ENCODE results near the gene FAM13A. TPM values are rescaled to one million over a fixed set of nuclear protein-coding genes. Genes with fewer than 3 reads are reported as not detected.
A peak's percentile ranks its signal among the peaks of the same experiment; 100 is the strongest.

Gene FAM13A
- polyA plus RNA-seq, 1 of the 3 experiments (the other 2 are of a cell fraction), result 0.67 TPM

DNA sequence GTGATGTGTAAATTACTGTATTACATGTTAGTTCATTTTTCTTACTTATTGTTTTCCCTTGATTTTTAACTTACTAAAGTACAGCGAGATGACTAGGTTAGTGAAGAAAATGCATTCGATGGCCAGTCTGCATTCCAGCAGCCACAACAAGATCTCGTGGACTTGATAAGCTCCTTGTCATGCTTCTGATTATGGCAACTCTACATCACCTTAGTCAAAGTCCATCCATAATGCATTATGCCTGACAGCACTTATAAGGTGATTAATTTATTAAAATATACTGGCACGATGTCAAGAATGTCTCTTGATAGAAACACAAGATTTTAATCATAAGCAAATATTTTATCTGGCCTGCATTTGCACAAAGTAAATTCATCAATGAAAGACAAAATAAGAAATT is 249.5 kb downstream of the FAM13A start (continued):
- TF ChIP-seq NFIC (IDR thresholded peaks at IDR 0.05; ENCODE audit: borderline replicate concordance) (peak; percentile 60), TCF12 (IDR thresholded peaks at IDR 0.05) (peak; percentile 79)
- TF ChIP-seq, protein P1, sequence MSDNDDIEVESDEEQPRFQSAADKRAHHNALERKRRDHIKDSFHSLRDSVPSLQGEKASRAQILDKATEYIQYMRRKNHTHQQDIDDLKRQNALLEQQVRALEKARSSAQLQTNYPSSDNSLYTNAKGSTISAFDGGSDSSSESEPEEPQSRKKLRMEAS (IDR thresholded peaks at IDR 0.05; ENCODE audit: low read depth), result 0 out of 2 replicates have a peak, but pooled peaks have one; percentile 22

DNA sequence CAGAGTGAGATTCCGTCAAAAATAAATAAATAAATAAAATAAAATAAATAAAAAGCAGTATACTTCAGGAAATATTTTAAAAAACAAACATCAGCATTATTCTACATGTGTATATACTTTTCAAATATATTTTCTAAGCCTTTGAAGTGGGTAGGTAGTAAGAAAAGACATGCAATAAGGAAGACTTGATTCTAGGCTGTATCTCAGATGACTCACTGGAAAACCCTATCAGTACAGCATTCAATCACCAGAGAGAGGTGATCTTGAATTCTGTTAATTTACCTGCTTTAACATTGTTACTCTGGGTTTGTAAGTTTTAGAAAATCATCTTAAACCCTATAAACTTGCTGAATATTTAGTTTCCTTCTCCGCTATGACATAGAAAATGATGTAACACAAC is 252.8 kb downstream of the FAM13A start:
- H3K36me3 ChIP-seq (replicated peaks in 1 of 2; ENCODE audit: control insufficient read depth in 1 of 2, insufficient read depth in 2 of 2, low read length in 1 of 2), result no peaks in the 10 kb centered on the region
- H3K9ac ChIP-seq, result no peak overlapping the region
- no peaks in the 10 kb centered on the region for H3K9me2 ChIP-seq
- no peak overlapping the region for H3K4me3 ChIP-seq (ENCODE audit: low read depth in 2 of 2, low read length in 1 of 2)
- no peak for DNase-seq
- TF ChIP-seq EP300 (IDR thresholded peaks at IDR 0.05; ENCODE audit: borderline replicate concordance in 1 of 2, low read depth in 1 of 2, low read length in 1 of 2) (no peak), ELF1 (IDR thresholded peaks at IDR 0.05) (no peak)
- POLR2A ChIA-PET, result no interaction called here
- no peaks in the 10 kb centered on the region for H3F3A ChIP-seq (replicated peaks; ENCODE audit: insufficient read depth)
- 94% methylated on average over 2 of the region's 2 CpGs for WGBS (ENCODE audit: low lambda C conversion rate)
- H3K4me2 ChIP-seq, result no peak overlapping the region
- CTCF ChIA-PET, result interaction anchor here (1.0 kb wide), 1 partner anchor 16 kb away, joined by 3 read pairs; no protein-coding TSS in a partner anchor
- H3K4me1 ChIP-seq (ENCODE audit: control insufficient read depth in 1 of 2, insufficient read depth in 2 of 2, low read depth in 1 of 2, low read length in 1 of 2), result peaks cover 1 to 4% of the 10 kb centered on the region in 2 experiments; a peak in 3 of 4 replicates
- H2AFZ ChIP-seq (ENCODE audit: low read depth), result no peak overlapping the region
- H3K27ac ChIP-seq (ENCODE audit: low read depth in 2 of 2, low read length in 1 of 2), result no peak overlapping the region
- H3K27me3 ChIP-seq (ENCODE audit: insufficient read depth), result no peaks in the 10 kb centered on the region
- H4K20me1 ChIP-seq (ENCODE audit: insufficient read depth), result no peaks in the 10 kb centered on the region
- no peaks in the 10 kb centered on the region for H3K79me2 ChIP-seq (ENCODE audit: insufficient read depth)
- H3K9me3 ChIP-seq, result no peaks in the 10 kb centered on the region

DNA sequence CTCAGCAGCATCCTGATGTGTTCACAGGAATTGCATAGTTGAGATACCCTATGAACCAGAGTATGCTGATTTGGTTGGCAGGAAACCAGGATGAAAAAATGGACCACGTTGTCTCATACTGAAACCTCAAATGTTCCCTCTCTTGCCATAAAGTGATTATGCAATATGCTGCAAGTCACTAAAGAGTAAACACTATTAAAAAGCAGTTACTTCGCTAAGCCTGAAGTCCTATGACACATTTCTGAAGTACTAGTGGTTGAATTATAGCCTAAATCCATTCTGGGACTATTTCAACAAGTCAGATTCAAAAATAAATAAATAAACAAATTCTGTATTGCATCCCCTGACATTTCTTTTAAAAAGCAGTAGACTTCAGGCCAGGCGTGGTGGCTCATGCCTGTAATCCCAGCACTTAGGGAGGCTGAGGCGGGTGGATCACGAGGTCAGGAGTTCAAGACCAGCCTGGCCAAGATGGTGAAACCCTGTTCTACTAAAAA is 253.3 kb downstream of the FAM13A start:
- no peak for DNase-seq
- H3K4me2 ChIP-seq, result no peak overlapping the region

More for the DNA sequence above, 253.3 kb downstream of the FAM13A start:
- no peaks in the 10 kb centered on the region for H3K36me3 ChIP-seq (replicated peaks in 1 of 2; ENCODE audit: control insufficient read depth in 1 of 2, insufficient read depth in 2 of 2, low read length in 1 of 2)
- ChIA-PET POLR2A (no interaction called here), CTCF (no interaction called here)
- no peaks in the 10 kb centered on the region for H3F3A ChIP-seq (replicated peaks; ENCODE audit: insufficient read depth)
- no peak overlapping the region for H3K9ac ChIP-seq
- H3K27ac ChIP-seq (ENCODE audit: low read depth in 2 of 2, low read length in 1 of 2), result no peak overlapping the region
- no peaks in the 10 kb centered on the region for H4K20me1 ChIP-seq (ENCODE audit: insufficient read depth)
- no peak overlapping the region for H3K4me3 ChIP-seq (ENCODE audit: low read depth in 2 of 2, low read length in 1 of 2)
- 80% methylated on average over 5 of the region's 5 CpGs for WGBS (ENCODE audit: low lambda C conversion rate)
- no peaks in the 10 kb centered on the region for H3K27me3 ChIP-seq (ENCODE audit: insufficient read depth)
- TF ChIP-seq, protein P2, sequence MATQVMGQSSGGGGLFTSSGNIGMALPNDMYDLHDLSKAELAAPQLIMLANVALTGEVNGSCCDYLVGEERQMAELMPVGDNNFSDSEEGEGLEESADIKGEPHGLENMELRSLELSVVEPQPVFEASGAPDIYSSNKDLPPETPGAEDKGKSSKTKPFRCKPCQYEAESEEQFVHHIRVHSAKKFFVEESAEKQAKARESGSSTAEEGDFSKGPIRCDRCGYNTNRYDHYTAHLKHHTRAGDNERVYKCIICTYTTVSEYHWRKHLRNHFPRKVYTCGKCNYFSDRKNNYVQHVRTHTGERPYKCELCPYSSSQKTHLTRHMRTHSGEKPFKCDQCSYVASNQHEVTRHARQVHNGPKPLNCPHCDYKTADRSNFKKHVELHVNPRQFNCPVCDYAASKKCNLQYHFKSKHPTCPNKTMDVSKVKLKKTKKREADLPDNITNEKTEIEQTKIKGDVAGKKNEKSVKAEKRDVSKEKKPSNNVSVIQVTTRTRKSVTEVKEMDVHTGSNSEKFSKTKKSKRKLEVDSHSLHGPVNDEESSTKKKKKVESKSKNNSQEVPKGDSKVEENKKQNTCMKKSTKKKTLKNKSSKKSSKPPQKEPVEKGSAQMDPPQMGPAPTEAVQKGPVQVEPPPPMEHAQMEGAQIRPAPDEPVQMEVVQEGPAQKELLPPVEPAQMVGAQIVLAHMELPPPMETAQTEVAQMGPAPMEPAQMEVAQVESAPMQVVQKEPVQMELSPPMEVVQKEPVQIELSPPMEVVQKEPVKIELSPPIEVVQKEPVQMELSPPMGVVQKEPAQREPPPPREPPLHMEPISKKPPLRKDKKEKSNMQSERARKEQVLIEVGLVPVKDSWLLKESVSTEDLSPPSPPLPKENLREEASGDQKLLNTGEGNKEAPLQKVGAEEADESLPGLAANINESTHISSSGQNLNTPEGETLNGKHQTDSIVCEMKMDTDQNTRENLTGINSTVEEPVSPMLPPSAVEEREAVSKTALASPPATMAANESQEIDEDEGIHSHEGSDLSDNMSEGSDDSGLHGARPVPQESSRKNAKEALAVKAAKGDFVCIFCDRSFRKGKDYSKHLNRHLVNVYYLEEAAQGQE (IDR thresholded peaks at IDR 0.05; ENCODE audit: low read depth, low read length), result no peak
- no peak for TF ChIP-seq SMC3 (IDR thresholded peaks at IDR 0.05; ENCODE audit: low read depth, low read length)
- TF ChIP-seq RFX5 (IDR thresholded peaks at IDR 0.05; ENCODE audit: low read length), result no peak
- no peak for TF ChIP-seq EZH2phosphoT487 (IDR thresholded peaks at IDR 0.05; ENCODE audit: borderline replicate concordance, low read depth)
- TF ChIP-seq, protein P1 (IDR thresholded peaks at IDR 0.05; ENCODE audit: low read depth), result no peak
- TF ChIP-seq USF2 (IDR thresholded peaks at IDR 0.05; ENCODE audit: borderline replicate concordance, low read depth, low read length), result no peak
- H3K79me2 ChIP-seq (ENCODE audit: insufficient read depth), result no peaks in the 10 kb centered on the region
- no peaks in the 10 kb centered on the region for H3K9me3 ChIP-seq
- H3K9me2 ChIP-seq, result no peaks in the 10 kb centered on the region
- peaks cover 0 to 4% of the 10 kb centered on the region in 2 experiments; a peak in 2 of 4 replicates for H3K4me1 ChIP-seq (ENCODE audit: control insufficient read depth in 1 of 2, insufficient read depth in 2 of 2, low read depth in 1 of 2, low read length in 1 of 2)
- H2AFZ ChIP-seq (ENCODE audit: low read depth), result no peak overlapping the region
